SK-N-MC (cell line): Measurements from ENCODE around the gene SP140.
"Not testable (repeated sequence)": the region's sequence is repeated elsewhere in the genome, so short reads cannot be mapped to it uniquely, and the experiment has no call there.

ENCODE experiments used
- DNase-seq: peaks from one replicate; pipeline ENCODE4 v3.0.0-alpha.2; 2011; ENCODE audit warnings: low read depth, low spot score
- H3K27ac ChIP-seq: fragments of 200-600 bp; sonication (generic); 2 replicates; pipeline ENCODE4 v1.5.1; 2016; ENCODE audit warnings: mixed run types
- H3K36me3 ChIP-seq: fragments of 200-600 bp; sonication (generic); 2 replicates; pipeline ENCODE4 v1.6.1; 2017; ENCODE audit warnings: antibody characterized with exemption, low read length, mixed read lengths; ENCODE audit not compliant: insufficient read depth
- H3K4me3 ChIP-seq: fragments of 200-600 bp; sonication (generic); 2 replicates; pipeline ENCODE4 v1.5.1; 2016
- H3K9ac ChIP-seq: fragments of 200-600 bp; sonication (generic); 2 replicates; pipeline ENCODE4 v1.8.0; 2017; ENCODE audit warnings: mixed run types, mixed read lengths; ENCODE audit not compliant: insufficient read length
- H3K9me3 ChIP-seq: fragments of 200-600 bp; sonication (generic); 2 replicates; pipeline ENCODE4 v1.6.1; 2017; ENCODE audit warnings: low read depth, mild to moderate bottlenecking, antibody characterized with exemption, low read length, moderate library complexity, mixed read lengths
- EZH2 ChIP-seq: fragments of 200-600 bp; sonication (generic); IDR thresholded peaks from one replicate; pipeline ENCODE4 v1.6.1; 2017; ENCODE audit warnings: antibody characterized with exemption
- FOXP2 ChIP-seq: optimal IDR thresholded peaks from 2 replicates; pipeline ENCODE3; 2011; ENCODE audit warnings: mild to moderate bottlenecking, moderate library complexity; ENCODE audit not compliant: insufficient read depth; ENCODE audit errors: extremely low read length, control extremely low read depth
- POLR2AphosphoS5 ChIP-seq: IDR thresholded peaks from 2 replicates; pipeline ENCODE4 v1.6.1; 2012; ENCODE audit warnings: mild to moderate bottlenecking, low read depth, low read length, borderline replicate concordance

Gene SP140

DNA sequence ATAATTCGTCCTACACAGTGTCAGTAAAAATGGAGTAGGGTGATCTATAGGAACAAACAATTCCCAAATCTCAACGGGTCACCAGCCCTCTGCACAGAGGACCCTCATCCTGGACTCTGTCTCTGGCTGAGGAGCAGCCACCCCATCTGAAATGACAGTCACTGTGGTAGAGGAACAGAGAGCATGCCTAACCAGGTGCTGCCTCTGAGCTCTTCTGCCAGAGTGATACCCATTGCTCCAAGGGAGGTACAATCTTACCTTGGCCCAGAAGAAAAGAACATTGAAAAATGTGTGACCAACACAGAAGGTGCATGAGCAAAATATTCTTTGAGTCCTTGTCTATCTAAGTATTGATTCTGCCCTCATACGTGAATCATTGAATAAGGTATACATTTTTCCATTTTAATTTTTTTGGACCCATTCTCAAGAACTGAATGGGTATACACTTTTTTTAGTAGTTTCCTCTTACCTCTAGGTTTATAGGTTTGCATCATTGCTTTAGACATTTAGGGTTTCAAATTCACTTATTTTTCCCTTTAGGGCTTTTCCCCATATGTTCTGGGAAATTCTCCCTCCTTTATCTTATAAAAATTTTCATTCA is 8.7 kb downstream of the SP140 start:
- Histone ChIP-seq H3K9me3 (no peaks in the 10 kb centered on the region), H3K4me3 (no peak overlapping the region), H3K9ac (no peak overlapping the region), H3K27ac (no peak overlapping the region), H3K36me3 (no peaks in the 10 kb centered on the region)
- no peak for DNase-seq
- TF ChIP-seq FOXP2 (no peak), POLR2AphosphoS5 (no peak), EZH2 (no peak)

DNA sequence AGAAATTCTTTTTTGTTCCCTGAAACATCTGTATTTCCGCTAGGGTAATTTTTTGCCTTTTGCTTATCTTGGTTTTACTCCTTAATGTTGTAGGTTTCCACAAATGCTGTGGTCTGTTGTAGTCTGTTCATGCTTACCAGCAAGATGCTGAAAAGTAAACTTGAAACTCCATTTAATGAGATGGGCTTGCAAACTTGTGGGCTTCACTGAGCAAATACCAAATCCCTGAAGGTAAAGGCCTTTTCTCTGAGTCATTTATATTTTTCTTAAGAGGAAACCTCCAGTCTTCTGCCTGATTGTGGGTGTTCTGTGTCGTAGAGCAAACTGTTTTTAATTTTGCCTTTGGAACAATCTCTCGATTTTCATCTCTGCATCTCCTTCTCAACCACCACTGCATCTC is 9.3 kb downstream of the SP140 start:
- Histone ChIP-seq H3K36me3 (no peaks in the 10 kb centered on the region), H3K9me3 (no peaks in the 10 kb centered on the region), H3K4me3 (no peak overlapping the region), H3K27ac (no peak overlapping the region), H3K9ac (no peak overlapping the region)
- no peak for TF ChIP-seq EZH2
- DNase-seq, result no peak

DNA sequence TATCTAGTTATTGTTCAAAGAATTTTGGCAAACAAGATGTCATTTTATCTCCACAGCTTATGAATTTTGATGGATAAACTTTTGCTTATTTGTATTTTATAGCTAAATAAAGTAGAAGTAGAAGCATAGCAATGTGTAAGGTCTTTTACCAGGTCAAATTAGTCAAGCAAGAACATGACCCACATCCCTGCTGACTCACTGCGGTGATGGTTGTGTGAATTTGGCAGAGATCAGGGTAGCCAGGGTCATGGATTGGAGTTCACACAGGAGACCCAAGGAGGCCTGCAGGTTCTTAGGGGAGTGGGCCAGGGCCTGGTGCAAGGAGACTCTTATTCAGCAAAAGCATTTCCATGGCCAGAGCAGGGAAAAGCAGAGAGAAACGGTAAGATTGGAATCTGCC is 18.7 kb downstream of the SP140 start:
- Histone ChIP-seq H3K9ac (no peak overlapping the region), H3K9me3 (no peaks in the 10 kb centered on the region), H3K4me3 (no peak overlapping the region), H3K36me3 (no peaks in the 10 kb centered on the region), H3K27ac (no peak overlapping the region)
- TF ChIP-seq FOXP2 (no peak), POLR2AphosphoS5 (no peak), EZH2 (no peak)
- DNase-seq, result no peak

DNA sequence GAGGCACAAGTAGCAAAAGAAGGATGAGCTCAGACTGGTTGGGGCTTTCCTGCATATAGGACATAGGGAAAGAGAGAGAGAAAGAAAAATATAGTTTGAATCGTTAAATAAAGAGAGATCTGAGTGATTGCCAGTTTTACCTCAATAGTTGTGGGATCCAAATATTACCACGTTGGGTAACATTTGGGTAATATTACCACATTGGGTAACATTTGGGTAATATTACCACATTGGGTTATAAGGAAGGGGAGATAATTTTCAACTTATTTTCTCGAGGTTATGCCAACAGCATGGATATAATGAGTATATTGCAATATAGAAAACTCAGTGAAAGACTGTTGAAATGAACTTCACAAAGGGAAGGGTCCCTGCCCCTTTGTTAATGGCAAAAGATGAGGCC is 20.7 kb downstream of the SP140 start:
- no peaks in the 10 kb centered on the region for H3K36me3 ChIP-seq
- no peak overlapping the region for H3K27ac ChIP-seq
- H3K4me3 ChIP-seq, result no peak overlapping the region
- no peak for DNase-seq
- no peaks in the 10 kb centered on the region for H3K9me3 ChIP-seq
- TF ChIP-seq POLR2AphosphoS5 (no peak), EZH2 (no peak), FOXP2 (no peak)
- no peak overlapping the region for H3K9ac ChIP-seq

DNA sequence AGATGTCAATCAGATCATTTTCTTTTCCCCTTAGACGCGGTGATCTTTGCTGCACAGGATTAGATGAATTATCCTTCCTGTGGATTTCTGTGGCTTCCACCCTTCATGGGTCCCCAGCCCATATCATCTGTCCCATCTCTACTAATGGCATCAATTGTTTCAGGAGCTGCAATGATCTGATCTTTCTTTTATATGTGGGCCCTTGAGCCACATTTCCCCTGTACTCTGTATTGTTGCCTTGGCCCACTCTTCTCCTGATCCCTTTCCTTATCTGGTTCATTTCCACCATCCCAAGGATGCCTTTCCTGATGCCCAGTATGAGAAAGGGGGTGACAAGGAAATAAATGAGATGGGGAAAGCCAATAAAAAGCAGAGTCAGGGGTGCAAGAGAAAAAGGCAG is 24.7 kb downstream of the SP140 start:
- H3K27ac ChIP-seq, result no peak overlapping the region
- H3K9me3 ChIP-seq, result no peaks in the 10 kb centered on the region
- no peaks in the 10 kb centered on the region for H3K36me3 ChIP-seq
- no peak for DNase-seq
- TF ChIP-seq FOXP2, result no peak
- no peak for TF ChIP-seq EZH2
- TF ChIP-seq POLR2AphosphoS5, result no peak
- H3K4me3 ChIP-seq, result no peak overlapping the region
- no peak overlapping the region for H3K9ac ChIP-seq

DNA sequence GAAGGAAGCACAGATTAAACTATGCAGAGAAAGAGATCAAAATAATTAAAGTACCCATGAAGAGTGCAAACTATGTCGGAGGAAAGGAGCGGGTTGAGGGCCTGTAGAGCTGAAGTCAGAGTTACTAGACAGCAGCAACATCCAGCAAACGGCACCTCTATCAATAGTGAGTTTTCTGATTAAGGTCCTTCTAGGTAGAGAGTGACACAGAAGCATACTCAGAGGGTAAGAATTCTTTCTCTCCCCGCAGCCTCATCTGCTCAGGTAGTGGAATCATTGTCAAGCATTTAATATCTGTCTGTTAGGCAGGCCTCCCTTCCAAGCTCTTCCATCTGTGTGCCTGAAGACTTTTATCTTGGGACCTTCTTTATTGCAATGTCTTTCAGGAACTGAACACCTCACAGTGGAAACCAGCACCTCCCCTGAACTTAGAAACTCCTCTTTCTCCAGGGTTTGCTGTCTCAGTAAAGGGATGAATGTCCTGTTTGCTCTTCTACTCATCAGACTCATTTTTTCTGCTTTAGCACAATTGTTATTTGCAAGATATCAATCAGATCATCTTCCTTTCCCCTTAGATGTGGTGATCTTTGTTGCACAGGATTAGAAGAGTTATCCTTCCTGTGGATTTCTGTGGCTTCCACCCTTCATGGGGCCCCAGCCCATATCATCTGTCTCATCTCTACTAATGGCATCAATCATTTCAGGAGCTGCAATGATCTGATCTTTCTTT is 28.8 kb downstream of the SP140 start:
- no peaks in the 10 kb centered on the region for H3K9me3 ChIP-seq
- H3K4me3 ChIP-seq, result no peak overlapping the region
- no peak for DNase-seq
- H3K36me3 ChIP-seq, result no peaks in the 10 kb centered on the region
- no peak overlapping the region for H3K9ac ChIP-seq
- TF ChIP-seq EZH2 (no peak), FOXP2 (no peak), POLR2AphosphoS5 (no peak)
- no peak overlapping the region for H3K27ac ChIP-seq

DNA sequence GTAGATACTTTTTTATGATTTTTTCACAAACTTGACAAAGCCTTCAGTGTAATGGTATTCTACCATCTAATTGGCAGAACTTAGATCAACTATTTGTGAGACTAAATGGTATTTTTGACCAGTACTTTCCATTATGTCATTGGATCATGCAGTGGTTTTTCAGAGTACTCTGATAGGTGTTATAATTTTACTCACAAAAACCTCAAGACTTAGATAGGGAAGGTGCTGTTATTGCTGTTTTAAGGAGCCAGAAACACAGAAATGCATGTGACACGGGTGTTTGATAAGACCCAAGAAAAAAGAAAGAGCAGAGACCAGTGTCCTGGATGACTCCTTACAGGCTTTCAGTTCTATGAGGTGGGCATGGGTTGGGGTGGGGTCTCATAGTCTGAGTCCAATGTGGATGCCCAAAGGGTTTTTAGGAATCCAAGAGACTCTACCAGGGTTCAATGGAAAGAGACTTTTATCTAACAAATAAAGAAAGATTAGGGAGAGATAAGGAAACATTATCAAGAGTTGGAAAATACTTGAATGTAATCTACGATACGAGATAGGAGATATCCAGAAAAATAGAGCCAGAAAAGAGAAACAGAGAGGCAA is 31.3 kb downstream of the SP140 start:
- TF ChIP-seq EZH2 (no peak), POLR2AphosphoS5 (no peak), FOXP2 (no peak)
- Histone ChIP-seq H3K9ac (no peak overlapping the region), H3K9me3 (no peaks in the 10 kb centered on the region), H3K27ac (no peak overlapping the region), H3K36me3 (no peaks in the 10 kb centered on the region), H3K4me3 (no peak overlapping the region)
- DNase-seq, result no peak

DNA sequence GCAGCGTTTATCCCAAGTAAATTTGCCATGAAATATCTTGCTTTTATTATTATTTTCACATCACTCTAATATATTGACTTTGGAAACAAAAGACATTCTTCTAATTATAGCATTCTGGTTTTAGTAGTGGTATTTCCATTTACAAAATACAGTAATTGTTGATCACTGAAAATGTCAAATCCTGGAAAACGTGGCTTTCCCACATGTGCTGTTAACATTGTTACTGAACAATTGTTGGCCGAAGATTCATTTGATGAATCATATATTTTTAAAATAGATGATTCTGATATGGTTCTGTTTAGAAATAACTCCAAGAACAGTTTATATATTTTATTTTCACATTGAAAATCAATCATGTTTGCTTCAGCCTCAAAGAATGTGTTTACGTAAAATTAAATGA is 32.9 kb downstream of the SP140 start:
- no peaks in the 10 kb centered on the region for H3K36me3 ChIP-seq
- no peaks in the 10 kb centered on the region for H3K9me3 ChIP-seq
- DNase-seq, result no peak
- TF ChIP-seq EZH2, result no peak
- TF ChIP-seq FOXP2, result no peak
- TF ChIP-seq POLR2AphosphoS5, result no peak
- no peak overlapping the region for H3K27ac ChIP-seq
- no peak overlapping the region for H3K4me3 ChIP-seq
- no peak overlapping the region for H3K9ac ChIP-seq

DNA sequence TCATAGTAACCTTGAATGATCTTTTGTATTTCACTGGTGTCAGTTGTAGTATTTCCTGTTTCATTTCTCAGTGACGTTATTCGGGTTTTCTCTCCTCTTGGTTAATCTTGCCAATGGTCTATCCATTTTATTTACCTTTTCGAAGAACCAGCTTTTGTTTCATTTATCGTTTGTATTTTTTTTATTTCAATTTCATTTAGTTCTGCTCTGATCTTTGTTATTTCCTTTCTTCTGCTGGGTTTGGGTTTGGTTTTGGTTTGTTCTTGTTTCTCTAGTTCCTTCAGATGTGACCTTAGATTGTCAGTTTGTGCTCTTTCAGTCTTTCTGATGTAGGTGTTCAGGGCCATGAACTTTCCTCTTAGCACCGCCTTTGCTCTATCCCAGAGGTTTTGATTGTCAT is 36.7 kb downstream of the SP140 start:
- H3K4me3 ChIP-seq, result no peak overlapping the region
- TF ChIP-seq EZH2 (no peak), POLR2AphosphoS5 (no peak), FOXP2 (no peak)
- H3K27ac ChIP-seq, result no peak overlapping the region
- no peaks in the 10 kb centered on the region for H3K9me3 ChIP-seq
- no peak for DNase-seq
- no peak overlapping the region for H3K9ac ChIP-seq
- no peaks in the 10 kb centered on the region for H3K36me3 ChIP-seq

DNA sequence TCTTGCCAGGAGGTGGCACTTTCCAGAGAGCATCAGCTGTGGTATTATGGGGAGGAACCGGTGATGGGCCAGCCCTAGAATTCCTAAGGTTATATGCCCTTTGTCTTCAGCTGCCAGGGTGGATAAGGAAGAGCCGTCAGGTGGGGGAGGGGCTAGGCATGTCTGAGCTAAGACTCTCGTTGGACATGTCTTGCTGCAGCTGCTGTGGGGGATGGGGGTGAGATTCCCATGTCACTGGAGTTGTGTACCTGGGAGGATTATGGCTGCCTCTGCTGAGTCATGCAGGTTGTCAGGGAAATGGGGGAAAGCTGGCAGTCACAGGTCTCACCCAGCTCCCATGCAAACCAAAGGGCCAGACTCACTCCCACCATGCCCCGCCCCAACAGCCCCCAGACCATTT is 39.4 kb downstream of the SP140 start:
- not testable (repeated sequence) for H3K4me3 ChIP-seq, DNase-seq, H3K9ac ChIP-seq, H3K36me3 ChIP-seq, H3K9me3 ChIP-seq, H3K27ac ChIP-seq
